OCI-LY7 (cell line): ENCODE measurements around the gene LPP. TPM values are rescaled to one million over a fixed set of nuclear protein-coding genes. Genes with fewer than 3 reads are reported as not detected.
A peak's percentile ranks its signal among the peaks of the same experiment; 100 is the strongest.

Experiments
- BruUV-seq: library from RNA; stranded (reverse); fragments of 400-500 nt; replicated peaks from 2 replicates; lab custom pipeline; 2021; lab: Mats Ljungman, UMichigan
- CTCF ChIA-PET: fragments of 300-600 bp; sonication (Branson Sonifier 250); formaldehyde crosslinking; loops from one replicate; lab custom pipeline; 2022; ENCODE audit warnings: antibody characterized with exemption; ENCODE audit not compliant: unreplicated experiment; lab: Charles Lee
- POLR2A ChIA-PET: fragments of 300-600 bp; sonication (Branson Sonifier 250); formaldehyde crosslinking; loops from one replicate; lab custom pipeline; 2022; ENCODE audit warnings: antibody characterized with exemption; lab: Charles Lee
- DNase-seq: peaks from one replicate; pipeline ENCODE4 v3.0.0-alpha.2; 2015; ENCODE audit warnings: low spot score
- H2AFZ ChIP-seq: fragments of 200-600 bp; sonication (generic), shearing (Covaris generic); 2 replicates; pipeline ENCODE4 v1.6.1; 2014; ENCODE audit warnings: mild to moderate bottlenecking, antibody characterized with exemption, low read length, moderate library complexity
- H3K27ac ChIP-seq: fragments of 200-600 bp; sonication (generic); 2 replicates; pipeline ENCODE4 v1.5.1; 2014; ENCODE audit warnings: mixed run types, low read depth, mild to moderate bottlenecking, moderate library complexity, low read length, inconsistent platforms; ENCODE audit not compliant: poor library complexity, severe bottlenecking
- H3K36me3 ChIP-seq: fragments of 200-600 bp; sonication (generic); 2 replicates; pipeline ENCODE4 v1.6.1; 2014; ENCODE audit warnings: mild to moderate bottlenecking, antibody characterized with exemption, low read length, moderate library complexity, mixed read lengths; ENCODE audit not compliant: insufficient read depth
- H3K4me1 ChIP-seq: fragments of 200-600 bp; sonication (generic); 2 replicates; pipeline ENCODE4 v1.5.1; 2014; ENCODE audit warnings: mild to moderate bottlenecking, low read length; ENCODE audit not compliant: insufficient read depth, poor library complexity, severe bottlenecking
- H3K4me2 ChIP-seq: fragments of 200-600 bp; sonication (generic); 2 replicates; pipeline ENCODE4 v1.6.1; 2014; ENCODE audit warnings: mild to moderate bottlenecking, low read length
- H3K4me3 ChIP-seq: fragments of 200-600 bp; sonication (generic); 2 replicates; pipeline ENCODE4 v1.5.1; 2014; ENCODE audit warnings: mild to moderate bottlenecking, low read depth, low read length; ENCODE audit not compliant: poor library complexity, severe bottlenecking
- H3K79me2 ChIP-seq: fragments of 200-600 bp; sonication (generic); 2 replicates; pipeline ENCODE4 v1.6.1; 2016; ENCODE audit warnings: low read depth, mild to moderate bottlenecking, low read length, moderate library complexity, mixed read lengths; ENCODE audit not compliant: insufficient read depth
- H3K9me2 ChIP-seq: fragments of 200-600 bp; sonication (generic); 2 replicates; pipeline ENCODE4 v1.6.1; 2016; ENCODE audit warnings: mild to moderate bottlenecking, low read length, mixed read lengths; ENCODE audit not compliant: insufficient read depth
- H3K9me3 ChIP-seq: fragments of 200-600 bp; sonication (generic); 2 replicates; pipeline ENCODE4 v1.6.1; 2014; ENCODE audit warnings: mild to moderate bottlenecking, mixed run types, low read length, mixed read lengths
- H4K20me1 ChIP-seq: fragments of 200-600 bp; sonication (generic); 2 replicates; pipeline ENCODE4 v1.6.1; 2014; ENCODE audit warnings: mild to moderate bottlenecking, antibody characterized with exemption, low read length, moderate library complexity, mixed read lengths; ENCODE audit not compliant: insufficient read depth
- CTCF ChIP-seq: fragments of 200-600 bp; sonication (generic); conservative IDR thresholded peaks from 2 replicates; pipeline ENCODE4 v1.5.1; 2014; ENCODE audit warnings: mild to moderate bottlenecking, antibody characterized with exemption, low read length, moderate library complexity, mixed read lengths
- EZH2phosphoT487 ChIP-seq: fragments of 200-600 bp; sonication (generic); IDR thresholded peaks from 2 replicates; pipeline ENCODE4 v1.6.1; 2018; ENCODE audit warnings: low read depth, borderline replicate concordance, mild to moderate bottlenecking, mixed run types, antibody characterized with exemption, low read length, moderate library complexity, mixed read lengths
- intact Hi-C: fragments of 100-400 bp; cut with micrococcal nuclease; formaldehyde crosslinking; loops from one replicate; pipeline ENCODE4 v1.10.0; 2022; ENCODE audit not compliant: unreplicated experiment
- total RNA-seq, 2 experiments: library from RNA; depleted of rRNA in 1 of 2; stranded (reverse); fragments of >200 nt in 1 of 2; shearing (Covaris generic) in 1 of 2; gene quantifications; 2 replicates each; pipeline ENCODE4 v1.2.3, GENCODE V29; 2014 to 2022

LPP gene
- total RNA-seq, 2 experiments from 2014 or later = 10.9 to 119 TPM

GRCh38 chr3:188279502-188280335 lies 125.8 kb downstream of the LPP start:
- Histone ChIP-seq H3K27ac (no peak overlapping the region), H3K9me2 (no peaks in the 10 kb centered on the region), H3K79me2 (no peaks in the 10 kb centered on the region), H3K9me3 (no peaks in the 10 kb centered on the region), H3K4me2 (0 out of 2 replicates have a peak overlapping the region, but pooled peaks have one; percentile 5), H2AFZ (no peak overlapping the region), H3K4me1 (peaks cover 38% of the 10 kb centered on the region), H3K36me3 (no peaks in the 10 kb centered on the region), H4K20me1 (no peaks in the 10 kb centered on the region), H3K4me3 (no peak overlapping the region)
- TF ChIP-seq EZH2phosphoT487 (no peak), CTCF (peak; percentile 70)
- no TSS peak for BruUV-seq
- intact Hi-C loops = no loop called here
- ChIA-PET POLR2A (interaction anchor here (1.2 kb wide), 1 partner anchor 36 kb away, joined by 3 read pairs; no protein-coding TSS in a partner anchor), CTCF (interaction anchor here (1.2 kb wide), 1 partner anchor 538 kb away, joined by 3 read pairs; no protein-coding TSS in a partner anchor)
- peak; percentile 45 for DNase-seq

GRCh38 chr3:188280627-188281026 lies 126.7 kb downstream of the LPP start:
- Histone ChIP-seq H3K4me2 (no peak overlapping the region), H4K20me1 (no peaks in the 10 kb centered on the region), H3K9me2 (no peaks in the 10 kb centered on the region), H3K36me3 (no peaks in the 10 kb centered on the region), H3K4me1 (peaks cover 44% of the 10 kb centered on the region), H3K27ac (no peak overlapping the region), H3K79me2 (no peaks in the 10 kb centered on the region), H2AFZ (no peak overlapping the region), H3K4me3 (no peak overlapping the region), H3K9me3 (no peaks in the 10 kb centered on the region)
- POLR2A ChIA-PET = interaction anchor here (0.6 to 1.3 kb wide), 3 partner anchors 23 to 362 kb away, joined by 3 to 5 read pairs (median 4); no protein-coding TSS in a partner anchor
- intact Hi-C loops = no loop called here
- DNase-seq = no peak
- CTCF ChIA-PET = no interaction called here
- no peak for TF ChIP-seq EZH2phosphoT487
- no peak for TF ChIP-seq CTCF
- no TSS peak for BruUV-seq

- no TSS peak for BruUV-seq
- DNase-seq = no peak
- Histone ChIP-seq H3K9me2 (no peaks in the 10 kb centered on the region), H2AFZ (no peak overlapping the region), H3K27ac (no peak overlapping the region), H3K79me2 (no peaks in the 10 kb centered on the region), H3K36me3 (no peaks in the 10 kb centered on the region), H4K20me1 (no peaks in the 10 kb centered on the region), H3K4me3 (no peak overlapping the region), H3K9me3 (no peaks in the 10 kb centered on the region), H3K4me1 (peaks cover 44% of the 10 kb centered on the region), H3K4me2 (no peak overlapping the region)
- TF ChIP-seq EZH2phosphoT487 (no peak), CTCF (no peak)
- CTCF ChIA-PET = interaction anchor here (0.6 kb wide), 1 partner anchor 544 kb away, joined by 3 read pairs; no protein-coding TSS in a partner anchor
- intact Hi-C loops = no loop called here
- POLR2A ChIA-PET = interaction anchor here (0.9 to 3.3 kb wide), 7 partner anchors 8 to 324 kb away, joined by 3 to 19 read pairs (median 4); no protein-coding TSS in a partner anchor
Observed at GRCh38 chr3:188282871-188283270, 128.9 kb downstream of the LPP start.
